HEK293T (cell line): ENCODE data around the gene ANO4.

ENCODE experiments used
- CTCF ChIA-PET: fragments of 350-600 bp; formaldehyde crosslinking; extraction: SDS; loops from one replicate; lab custom pipeline; 2021; ENCODE audit warnings: antibody characterized with exemption, inconsistent platforms; lab: Yijun Ruan, JAX
- POLR2A ChIA-PET: fragments of 350-600 bp; formaldehyde crosslinking; extraction: SDS; loops from one replicate; lab custom pipeline; 2020; ENCODE audit warnings: antibody characterized with exemption, inconsistent platforms; lab: Yijun Ruan, JAX
- DNase-seq: peaks from one replicate; pipeline ENCODE4 v3.0.0; 2012; ENCODE audit warnings: mixed read lengths; ENCODE audit errors: extremely low spot score
- ARNT ChIP-seq: fragments of 450-650 bp; IDR thresholded peaks from 2 replicates; pipeline ENCODE4 v1.6.1; 2017; ENCODE audit warnings: mild to moderate bottlenecking
- BHLHE40 ChIP-seq: fragments of 450-650 bp; IDR thresholded peaks from 2 replicates; pipeline ENCODE4 v1.6.1; 2016; ENCODE audit warnings: mild to moderate bottlenecking, moderate library complexity, borderline replicate concordance
- CTBP1 ChIP-seq: fragments of 450-650 bp; IDR thresholded peaks from 2 replicates; pipeline ENCODE4 v1.6.1; 2016; ENCODE audit warnings: borderline replicate concordance
- ELF4 ChIP-seq: fragments of 450-650 bp; IDR thresholded peaks from 2 replicates; pipeline ENCODE4 v1.6.1; 2017; ENCODE audit warnings: antibody characterized with exemption
- FOXA1 ChIP-seq: fragments of 450-650 bp; IDR thresholded peaks from 2 replicates; pipeline ENCODE4 v1.6.1; 2016; ENCODE audit warnings: mild to moderate bottlenecking
- FOXK2 ChIP-seq: fragments of 450-650 bp; IDR thresholded peaks from 2 replicates; pipeline ENCODE4 v1.6.1; 2016; ENCODE audit warnings: mild to moderate bottlenecking
- FOXM1 ChIP-seq: fragments of 450-650 bp; IDR thresholded peaks from 2 replicates; pipeline ENCODE4 v1.6.1; 2017; ENCODE audit warnings: mild to moderate bottlenecking, borderline replicate concordance
- HDGF ChIP-seq: fragments of 450-650 bp; IDR thresholded peaks from 2 replicates; pipeline ENCODE4 v1.6.1; 2017; ENCODE audit warnings: antibody characterized with exemption, borderline replicate concordance
- L3MBTL2 ChIP-seq: fragments of 450-650 bp; conservative IDR thresholded peaks from 2 replicates; pipeline ENCODE4 v1.6.1; 2016; ENCODE audit warnings: mild to moderate bottlenecking
- LEF1 ChIP-seq: fragments of 450-650 bp; IDR thresholded peaks from 2 replicates; pipeline ENCODE4 v1.6.1; 2017; ENCODE audit warnings: mild to moderate bottlenecking, borderline replicate concordance
- NFRKB ChIP-seq: fragments of 450-650 bp; IDR thresholded peaks from 2 replicates; pipeline ENCODE4 v1.6.1; 2016; ENCODE audit warnings: mild to moderate bottlenecking, moderate library complexity
- SP1 ChIP-seq: fragments of 450-650 bp; IDR thresholded peaks from 2 replicates; pipeline ENCODE4 v1.6.1; 2017
- SUZ12 ChIP-seq: fragments of 450-650 bp; IDR thresholded peaks from 2 replicates; pipeline ENCODE4 v1.6.1; 2016; ENCODE audit warnings: mild to moderate bottlenecking
- TARDBP ChIP-seq: fragments of 450-650 bp; IDR thresholded peaks from 2 replicates; pipeline ENCODE4 v1.6.1; 2016
- ZNF384 ChIP-seq: fragments of 450-650 bp; IDR thresholded peaks from 2 replicates; pipeline ENCODE4 v1.6.1; 2016
- TF ChIP-seq, protein P1 (sequence below): fragments of 450-650 bp; IDR thresholded peaks from 2 replicates; pipeline ENCODE4 v1.6.1; 2016

ANO4 gene

DNA sequence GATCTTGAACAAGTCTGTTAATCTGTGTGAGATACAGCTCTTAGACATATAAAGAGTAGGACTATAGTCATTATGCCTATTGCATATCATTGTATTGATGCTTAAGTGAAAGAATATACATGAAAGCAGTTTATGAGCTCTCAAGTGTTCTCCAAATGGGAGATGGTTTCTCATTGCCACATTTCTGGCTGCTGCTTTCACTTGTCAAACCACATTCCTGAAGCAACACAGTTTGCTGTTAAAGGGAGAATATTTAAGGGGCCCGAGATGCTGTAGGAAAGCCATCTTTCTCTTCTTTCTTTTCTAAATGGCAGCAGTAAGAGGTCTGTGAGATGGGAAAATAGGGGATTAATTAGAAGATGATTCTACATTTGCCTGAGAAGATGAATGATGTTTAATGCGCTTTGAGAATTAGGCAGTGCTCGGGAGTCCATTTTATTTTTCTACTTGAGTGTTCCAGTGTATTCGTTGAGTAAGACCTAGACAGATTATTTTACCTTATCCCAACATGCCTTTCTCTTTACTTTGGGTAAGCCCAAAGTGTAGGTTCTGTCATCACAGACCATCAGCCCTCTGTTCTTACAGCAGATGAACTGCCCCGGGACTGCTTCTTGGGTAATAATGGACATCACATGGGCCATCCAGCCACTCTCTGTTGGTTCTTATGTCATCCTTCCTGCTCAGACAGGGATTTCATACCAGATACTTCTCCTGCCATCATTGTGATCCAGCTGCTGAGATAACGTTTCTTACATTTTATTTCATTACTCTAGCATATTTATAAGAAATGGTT is 35.6 kb downstream of the ANO4 start:
- TF ChIP-seq ELF4, result no peak
- no peak for TF ChIP-seq L3MBTL2
- TF ChIP-seq ZNF384, result no peak
- no peak for DNase-seq
- CTCF ChIA-PET, result interaction anchor here (2.2 kb wide), 1 partner anchor 493 kb away, joined by 11 read pairs; no protein-coding TSS in a partner anchor
- POLR2A ChIA-PET, result no interaction called here

DNA sequence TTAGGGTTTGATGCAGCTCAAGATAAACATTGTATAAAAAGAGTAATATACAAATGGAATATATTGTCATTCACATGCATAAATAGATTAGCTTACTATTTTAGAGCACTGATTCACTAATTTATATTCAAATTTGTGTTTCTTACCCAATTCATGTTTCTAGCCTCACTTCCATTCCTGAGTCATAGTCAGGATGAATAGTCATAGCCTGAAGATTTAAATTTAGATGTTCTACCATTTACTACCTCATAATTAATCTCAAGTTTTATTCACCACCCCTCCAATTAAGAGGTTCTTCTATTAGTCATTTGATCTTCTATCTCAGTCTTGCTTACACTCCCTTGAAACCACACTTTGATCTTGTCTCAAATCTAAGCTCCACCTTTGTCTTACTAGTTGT is 38.7 kb downstream of the ANO4 start:
- ChIA-PET CTCF (no interaction called here), POLR2A (no interaction called here)
- DNase-seq, result no peak
- no peak for TF ChIP-seq FOXA1
- TF ChIP-seq BHLHE40, result no peak
- TF ChIP-seq, protein P1, sequence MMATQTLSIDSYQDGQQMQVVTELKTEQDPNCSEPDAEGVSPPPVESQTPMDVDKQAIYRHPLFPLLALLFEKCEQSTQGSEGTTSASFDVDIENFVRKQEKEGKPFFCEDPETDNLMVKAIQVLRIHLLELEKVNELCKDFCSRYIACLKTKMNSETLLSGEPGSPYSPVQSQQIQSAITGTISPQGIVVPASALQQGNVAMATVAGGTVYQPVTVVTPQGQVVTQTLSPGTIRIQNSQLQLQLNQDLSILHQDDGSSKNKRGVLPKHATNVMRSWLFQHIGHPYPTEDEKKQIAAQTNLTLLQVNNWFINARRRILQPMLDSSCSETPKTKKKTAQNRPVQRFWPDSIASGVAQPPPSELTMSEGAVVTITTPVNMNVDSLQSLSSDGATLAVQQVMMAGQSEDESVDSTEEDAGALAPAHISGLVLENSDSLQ, result no peak
- TF ChIP-seq SUZ12, result no peak
- no peak for TF ChIP-seq LEF1
- no peak for TF ChIP-seq FOXM1
- TF ChIP-seq CTBP1, result no peak
- TF ChIP-seq HDGF, result no peak
- TF ChIP-seq TARDBP, result no peak

DNA sequence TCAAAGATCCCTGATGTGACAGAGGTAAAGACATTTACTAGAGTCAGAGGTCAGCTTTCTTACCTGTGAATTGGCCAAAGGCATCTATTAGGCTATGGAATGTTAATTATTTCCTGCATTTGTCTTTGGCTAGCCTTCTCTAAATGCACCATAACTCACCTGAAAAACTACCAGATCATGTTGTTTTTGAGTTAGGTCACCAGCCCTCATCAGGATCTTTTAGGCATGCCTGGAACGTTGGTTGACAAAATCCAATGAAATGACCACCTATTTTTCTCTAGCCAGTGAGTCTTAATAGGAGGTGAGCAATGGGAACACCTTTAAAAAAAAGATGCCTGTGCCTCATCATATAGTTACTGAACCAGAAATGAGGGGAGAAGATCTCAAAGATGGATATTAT is 46.2 kb downstream of the ANO4 start:
- TF ChIP-seq ELF4, result no peak
- TF ChIP-seq HDGF, result no peak
- TF ChIP-seq, protein P1, result no peak
- TF ChIP-seq CTBP1, result no peak
- TF ChIP-seq FOXK2, result no peak
- no peak for TF ChIP-seq ZNF384
- no peak for TF ChIP-seq L3MBTL2
- no peak for TF ChIP-seq SP1
- DNase-seq, result no peak
- CTCF ChIA-PET, result no interaction called here
- POLR2A ChIA-PET, result no interaction called here

GRCh38 chr12:100842156-100842555 is 47.6 kb downstream of the ANO4 start:
- POLR2A ChIA-PET, result no interaction called here
- TF ChIP-seq TARDBP, result no peak
- DNase-seq, result no peak
- CTCF ChIA-PET, result interaction anchor here (0.6 kb wide), 1 partner anchor 481 kb away, joined by 3 read pairs; no protein-coding TSS in a partner anchor

DNA sequence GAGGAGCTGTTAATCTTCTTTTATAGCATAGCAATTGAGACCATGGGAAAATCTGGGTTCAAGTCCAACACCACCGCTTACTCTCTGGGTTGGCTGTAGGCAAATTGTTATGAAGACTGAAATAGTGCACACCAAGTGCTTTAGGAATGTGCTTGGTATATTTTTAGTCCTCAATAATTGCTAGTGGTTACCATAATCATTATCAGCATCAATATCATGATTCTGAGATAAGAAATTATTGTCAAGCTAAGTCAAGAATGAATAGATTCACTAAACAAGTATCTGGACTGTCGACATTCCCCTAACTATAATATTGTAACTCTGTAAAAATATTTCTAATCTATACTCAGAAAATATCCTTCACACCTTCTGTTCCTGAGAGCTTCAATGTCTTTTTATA is 48.5 kb downstream of the ANO4 start:
- ChIA-PET CTCF (interaction anchor here (0.5 kb wide), 1 partner anchor 1680 kb away, joined by 3 read pairs; no protein-coding TSS in a partner anchor), POLR2A (no interaction called here)
- DNase-seq, result no peak
- TF ChIP-seq SUZ12 (no peak), BHLHE40 (no peak), ELF4 (no peak), FOXM1 (no peak), TARDBP (no peak), FOXK2 (no peak), CTBP1 (no peak), SP1 (no peak), HDGF (no peak), ZNF384 (no peak), NFRKB (no peak), FOXA1 (no peak)
- TF ChIP-seq, protein P1, result no peak

- POLR2A ChIA-PET, result no interaction called here
- no peak for DNase-seq
- CTCF ChIA-PET, result no interaction called here
- TF ChIP-seq, protein P1, result no peak
- no peak for TF ChIP-seq SP1
- TF ChIP-seq HDGF, result no peak
- no peak for TF ChIP-seq ARNT
- no peak for TF ChIP-seq LEF1
- no peak for TF ChIP-seq CTBP1
- TF ChIP-seq FOXM1, result no peak
- no peak for TF ChIP-seq BHLHE40
- no peak for TF ChIP-seq L3MBTL2
- no peak for TF ChIP-seq NFRKB
- TF ChIP-seq FOXA1, result no peak
- TF ChIP-seq SUZ12, result no peak
- no peak for TF ChIP-seq ELF4
- TF ChIP-seq FOXK2, result no peak
- TF ChIP-seq TARDBP, result no peak
- no peak for TF ChIP-seq ZNF384
Measured at GRCh38 chr12:100845095-100845494, 50.5 kb downstream of the ANO4 start.
